ENCODE measurements around the gene IZUMO4. TPM values are rescaled to one million over a fixed set of nuclear protein-coding genes. Genes with fewer than 3 reads are reported as not detected.

Gene IZUMO4
- total RNA-seq, 1 experiment from 2014 or later = 5.3 TPM

- H3K27ac Mint-ChIP-seq (ENCODE audit: low read depth, unreplicated experiment) = peak overlapping the region; percentile 28
- CTCF ChIA-PET = interaction anchor here (0.6 kb wide), 1 partner anchor 210 kb away, joined by 3 read pairs; no protein-coding TSS in a partner anchor
- H3K27me3 Mint-ChIP-seq (ENCODE audit: insufficient read depth, unreplicated experiment) = no peaks in the 10 kb centered on the region
- POLR2A ChIA-PET = interaction anchor here (0.7 kb wide), 1 partner anchor 178 kb away, joined by 3 read pairs; no protein-coding TSS in a partner anchor
- H3K9me3 Mint-ChIP-seq (ENCODE audit: unreplicated experiment) = no peaks in the 10 kb centered on the region
- intact Hi-C loops (cut with micrococcal nuclease) = no loop called here
- peaks cover 85% of the 10 kb centered on the region for H3K36me3 Mint-ChIP-seq (ENCODE audit: insufficient read depth, unreplicated experiment)
- H3K4me1 Mint-ChIP-seq (ENCODE audit: insufficient read depth, unreplicated experiment) = peaks cover 7% of the 10 kb centered on the region
- no TSS peak for BruUV-seq (replicated peaks)
- TF ChIP-seq, protein P1, sequence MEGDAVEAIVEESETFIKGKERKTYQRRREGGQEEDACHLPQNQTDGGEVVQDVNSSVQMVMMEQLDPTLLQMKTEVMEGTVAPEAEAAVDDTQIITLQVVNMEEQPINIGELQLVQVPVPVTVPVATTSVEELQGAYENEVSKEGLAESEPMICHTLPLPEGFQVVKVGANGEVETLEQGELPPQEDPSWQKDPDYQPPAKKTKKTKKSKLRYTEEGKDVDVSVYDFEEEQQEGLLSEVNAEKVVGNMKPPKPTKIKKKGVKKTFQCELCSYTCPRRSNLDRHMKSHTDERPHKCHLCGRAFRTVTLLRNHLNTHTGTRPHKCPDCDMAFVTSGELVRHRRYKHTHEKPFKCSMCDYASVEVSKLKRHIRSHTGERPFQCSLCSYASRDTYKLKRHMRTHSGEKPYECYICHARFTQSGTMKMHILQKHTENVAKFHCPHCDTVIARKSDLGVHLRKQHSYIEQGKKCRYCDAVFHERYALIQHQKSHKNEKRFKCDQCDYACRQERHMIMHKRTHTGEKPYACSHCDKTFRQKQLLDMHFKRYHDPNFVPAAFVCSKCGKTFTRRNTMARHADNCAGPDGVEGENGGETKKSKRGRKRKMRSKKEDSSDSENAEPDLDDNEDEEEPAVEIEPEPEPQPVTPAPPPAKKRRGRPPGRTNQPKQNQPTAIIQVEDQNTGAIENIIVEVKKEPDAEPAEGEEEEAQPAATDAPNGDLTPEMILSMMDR (IDR thresholded peaks at IDR 0.05; ENCODE audit: unreplicated experiment) = no peak
- no peak for DNase-seq (ENCODE audit: unreplicated experiment)
- no peak overlapping the region for H3K4me3 Mint-ChIP-seq (ENCODE audit: unreplicated experiment)
Observed at GRCh38 chr19:2114821-2115220, 18.1 kb downstream of the IZUMO4 start.

DNA sequence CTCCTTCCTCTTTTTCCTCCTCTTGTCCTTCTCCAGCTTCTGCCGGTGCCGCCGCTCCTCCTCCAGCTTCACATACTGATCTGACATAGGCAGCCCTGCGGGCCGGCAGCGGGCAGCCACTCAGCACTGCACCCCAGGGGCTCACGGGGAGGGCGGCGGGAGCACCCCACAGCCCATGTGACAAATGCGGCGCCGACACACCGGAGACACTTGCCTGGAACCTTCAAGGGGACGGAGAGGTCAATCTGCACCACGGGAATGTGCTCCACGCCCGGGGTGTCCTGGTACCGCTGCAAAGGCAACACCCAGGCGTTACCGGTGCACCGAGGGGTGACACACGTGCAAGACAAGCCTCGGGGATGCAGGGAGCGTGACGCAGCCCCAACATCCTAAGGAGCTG lies 18.6 kb downstream of the IZUMO4 start:
- ChIA-PET CTCF (interaction anchor here (0.6 to 0.7 kb wide), 3 partner anchors 89 to 280 kb away, joined by 3 read pairs; no protein-coding TSS in a partner anchor), POLR2A (interaction anchor here (0.7 kb wide), 1 partner anchor 179 kb away, joined by 3 read pairs; no protein-coding TSS in a partner anchor)
- DNase-seq (ENCODE audit: unreplicated experiment) = no peak
- intact Hi-C loops (cut with micrococcal nuclease) = no loop called here
- Mint-ChIP-seq H3K4me1 (ENCODE audit: insufficient read depth, unreplicated experiment) (peaks cover 7% of the 10 kb centered on the region), H3K9me3 (ENCODE audit: unreplicated experiment) (no peaks in the 10 kb centered on the region), H3K27ac (ENCODE audit: low read depth, unreplicated experiment) (peak overlapping the region; percentile 28), H3K4me3 (ENCODE audit: unreplicated experiment) (no peak overlapping the region), H3K36me3 (ENCODE audit: insufficient read depth, unreplicated experiment) (peaks cover 86% of the 10 kb centered on the region), H3K27me3 (ENCODE audit: insufficient read depth, unreplicated experiment) (no peaks in the 10 kb centered on the region)
- BruUV-seq (replicated peaks) = no TSS peak
- TF ChIP-seq, protein P1 (IDR thresholded peaks at IDR 0.05; ENCODE audit: unreplicated experiment) = no peak

DNA sequence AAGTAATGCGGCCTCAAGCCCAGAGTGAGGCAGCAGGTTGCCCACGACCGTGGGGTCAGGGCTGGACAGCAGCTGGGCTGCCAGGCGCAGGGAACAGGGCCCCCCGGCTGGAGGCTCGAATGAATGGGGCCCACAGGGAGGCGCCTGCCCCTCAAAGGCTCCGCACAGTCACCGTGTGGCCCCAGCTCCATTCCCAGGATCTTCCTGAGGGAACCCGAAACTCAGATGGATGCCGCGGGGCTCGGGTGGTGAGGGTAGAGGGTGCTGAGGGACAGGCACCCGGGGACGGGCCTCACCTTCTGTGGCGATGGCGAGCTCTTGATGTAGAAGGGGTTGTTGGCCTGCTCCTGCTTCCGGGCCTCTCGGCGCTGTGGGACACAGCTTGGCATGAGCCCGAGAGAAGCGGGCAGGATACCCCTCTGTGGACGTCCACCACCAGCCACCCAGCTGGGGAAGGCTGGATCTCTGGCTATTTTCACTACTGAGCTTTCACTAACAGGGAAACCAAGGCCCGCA lies 19.3 kb downstream of the IZUMO4 start:
- ChIA-PET CTCF (interaction anchor here (0.6 to 0.7 kb wide), 2 partner anchors 97 to 279 kb away, joined by 3 to 5 read pairs; no protein-coding TSS in a partner anchor), POLR2A (no interaction called here)
- no peak overlapping the region for H3K27ac Mint-ChIP-seq (ENCODE audit: low read depth, unreplicated experiment)
- intact Hi-C loops (cut with micrococcal nuclease) = no loop called here
- no peak for DNase-seq (ENCODE audit: unreplicated experiment)
- H3K4me1 Mint-ChIP-seq (ENCODE audit: insufficient read depth, unreplicated experiment) = peaks cover 7% of the 10 kb centered on the region
- TF ChIP-seq, protein P1 (IDR thresholded peaks at IDR 0.05; ENCODE audit: unreplicated experiment) = no peak
- no peaks in the 10 kb centered on the region for H3K27me3 Mint-ChIP-seq (ENCODE audit: insufficient read depth, unreplicated experiment)
- H3K36me3 Mint-ChIP-seq (ENCODE audit: insufficient read depth, unreplicated experiment) = peaks cover 86% of the 10 kb centered on the region
- no peaks in the 10 kb centered on the region for H3K9me3 Mint-ChIP-seq (ENCODE audit: unreplicated experiment)
- no peak overlapping the region for H3K4me3 Mint-ChIP-seq (ENCODE audit: unreplicated experiment)
- no TSS peak for BruUV-seq (replicated peaks)

- Mint-ChIP-seq H3K27ac (ENCODE audit: low read depth, unreplicated experiment) (no peak overlapping the region), H3K36me3 (ENCODE audit: insufficient read depth, unreplicated experiment) (peaks cover 87% of the 10 kb centered on the region), H3K27me3 (ENCODE audit: insufficient read depth, unreplicated experiment) (no peaks in the 10 kb centered on the region), H3K4me1 (ENCODE audit: insufficient read depth, unreplicated experiment) (peaks cover 7% of the 10 kb centered on the region), H3K4me3 (ENCODE audit: unreplicated experiment) (no peak overlapping the region), H3K9me3 (ENCODE audit: unreplicated experiment) (no peaks in the 10 kb centered on the region)
- intact Hi-C loops (cut with micrococcal nuclease) = no loop called here
- POLR2A ChIA-PET = no interaction called here
- no peak for DNase-seq (ENCODE audit: unreplicated experiment)
- TF ChIP-seq, protein P1 (IDR thresholded peaks at IDR 0.05; ENCODE audit: unreplicated experiment) = no peak
- CTCF ChIA-PET = interaction anchor here (0.6 kb wide), 1 partner anchor 97 kb away, joined by 5 read pairs; no protein-coding TSS in a partner anchor
- no TSS peak for BruUV-seq (replicated peaks)
Observed at GRCh38 chr19:2116507-2116906, 19.8 kb downstream of the IZUMO4 start.

All from MCF 10A (cell line).